SKM-1 treated with dmso at 0.1 percent for 144 hours (cell line): ENCODE measurements around the gene FRAS1.
A peak's percentile ranks its signal among the peaks of the same experiment; 100 is the strongest.
"Not testable (repeated sequence)": the region's sequence is repeated elsewhere in the genome, so short reads cannot be mapped to it uniquely, and the experiment has no call there.

Experiments
- DNase-seq: peaks from one replicate; lab custom pipeline; 2025; ENCODE audit not compliant: unreplicated experiment; lab: John Stamatoyannopoulos, UW

The FRAS1 gene

DNA sequence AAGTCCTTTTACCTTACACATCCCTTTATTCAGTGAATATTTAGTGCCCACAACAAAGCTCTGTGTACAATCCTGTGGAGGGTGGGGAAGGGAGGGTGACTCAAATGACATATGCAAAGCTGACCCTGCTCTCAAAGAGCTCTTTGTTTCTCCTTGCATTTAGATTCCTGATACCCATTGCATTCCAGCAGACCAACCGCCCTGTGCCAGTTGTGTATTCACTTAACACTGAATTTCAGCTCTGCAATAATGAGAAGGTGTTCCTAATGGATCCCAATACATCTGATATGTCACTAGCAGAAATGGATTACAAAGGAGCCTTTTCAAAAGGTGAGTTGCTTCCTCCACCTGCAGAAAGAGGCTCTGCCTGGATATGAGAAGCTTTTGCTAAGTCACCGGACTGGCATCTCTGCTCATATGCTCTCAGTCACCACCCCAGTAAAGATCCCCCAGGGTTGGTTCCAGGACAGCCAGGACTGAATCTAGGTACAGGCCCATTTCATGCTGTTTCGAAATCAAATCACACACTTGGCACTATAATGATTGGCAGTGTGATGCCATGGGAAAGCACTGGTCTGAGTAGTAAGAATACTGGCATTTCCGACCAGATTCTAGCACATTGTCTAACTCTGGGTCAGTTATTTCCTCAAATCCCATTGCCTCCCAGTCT lies 477.3 kb downstream of the FRAS1 start:
- no peak for DNase-seq

DNA sequence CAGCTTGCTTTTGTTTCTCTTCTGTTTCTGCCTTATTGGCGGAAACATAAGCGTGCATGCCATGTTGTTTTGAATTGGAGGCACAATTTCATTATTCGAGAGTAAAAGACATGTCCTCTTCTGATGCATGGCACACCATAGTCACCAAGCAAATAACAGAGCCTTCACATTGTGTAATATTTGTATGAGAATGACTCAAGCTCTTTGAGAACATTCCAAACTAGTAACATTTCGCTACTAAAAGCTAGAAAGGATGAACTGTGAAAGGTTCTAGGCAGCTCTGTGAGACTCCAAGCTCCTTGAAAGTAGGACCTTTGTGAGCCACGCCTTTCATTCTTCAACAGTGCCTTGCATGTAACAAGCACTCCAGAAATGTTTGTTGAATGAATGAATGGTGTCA lies 485.2 kb downstream of the FRAS1 start:
- DNase-seq: no peak

DNA sequence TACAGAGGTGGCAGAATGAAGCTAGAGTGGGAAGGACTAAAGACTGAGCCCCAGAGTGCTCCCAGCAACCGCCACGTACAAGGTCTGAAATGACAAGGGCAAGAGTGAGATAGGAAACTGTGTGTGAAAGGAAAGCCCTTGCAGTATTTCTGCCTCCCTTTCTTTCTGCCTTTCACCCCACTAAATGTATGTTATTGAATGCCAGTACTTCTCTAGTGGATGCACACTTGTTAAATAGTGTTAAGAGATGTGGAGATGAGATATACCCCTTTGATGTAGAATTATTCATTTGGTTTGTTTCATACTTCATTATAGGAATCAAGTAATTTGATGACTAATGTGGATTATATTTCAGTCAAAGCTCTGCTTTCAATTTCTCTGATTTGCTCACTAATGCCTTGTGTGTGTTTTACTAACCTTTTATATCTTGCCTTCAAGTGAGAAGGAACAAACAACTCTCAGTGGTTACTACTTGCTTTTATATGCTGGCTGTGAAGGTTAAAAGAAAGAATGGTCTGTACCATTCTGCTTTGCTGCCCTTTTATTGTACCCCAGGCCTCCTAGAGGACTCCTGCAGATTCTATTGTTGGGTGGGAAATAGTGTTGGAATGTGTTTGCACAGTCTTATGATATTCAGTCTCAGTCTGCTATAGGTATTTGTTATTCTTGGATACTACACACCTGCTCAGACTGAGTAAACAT lies 486.5 kb downstream of the FRAS1 start:
- DNase-seq: no peak

DNA sequence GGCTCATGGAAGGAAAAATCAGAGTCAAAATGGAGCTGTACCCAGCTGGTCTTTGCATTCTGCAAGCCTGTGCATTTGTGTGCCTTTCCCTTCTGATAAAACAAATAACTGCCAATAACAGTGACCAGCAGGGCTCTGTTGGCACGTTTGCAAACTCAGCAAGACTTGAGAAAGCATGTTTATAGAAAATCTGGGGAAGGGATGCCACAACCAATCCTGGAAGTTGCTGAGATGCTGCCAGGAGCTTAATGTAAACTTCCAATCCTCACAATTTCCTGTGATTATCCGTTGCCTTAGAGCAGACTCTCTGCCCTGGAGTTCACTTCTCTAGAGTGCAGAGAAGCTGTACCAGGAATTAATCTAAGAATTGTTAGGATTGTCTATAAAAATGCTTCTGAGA lies 487.6 kb downstream of the FRAS1 start:
- DNase-seq: no peak

DNA sequence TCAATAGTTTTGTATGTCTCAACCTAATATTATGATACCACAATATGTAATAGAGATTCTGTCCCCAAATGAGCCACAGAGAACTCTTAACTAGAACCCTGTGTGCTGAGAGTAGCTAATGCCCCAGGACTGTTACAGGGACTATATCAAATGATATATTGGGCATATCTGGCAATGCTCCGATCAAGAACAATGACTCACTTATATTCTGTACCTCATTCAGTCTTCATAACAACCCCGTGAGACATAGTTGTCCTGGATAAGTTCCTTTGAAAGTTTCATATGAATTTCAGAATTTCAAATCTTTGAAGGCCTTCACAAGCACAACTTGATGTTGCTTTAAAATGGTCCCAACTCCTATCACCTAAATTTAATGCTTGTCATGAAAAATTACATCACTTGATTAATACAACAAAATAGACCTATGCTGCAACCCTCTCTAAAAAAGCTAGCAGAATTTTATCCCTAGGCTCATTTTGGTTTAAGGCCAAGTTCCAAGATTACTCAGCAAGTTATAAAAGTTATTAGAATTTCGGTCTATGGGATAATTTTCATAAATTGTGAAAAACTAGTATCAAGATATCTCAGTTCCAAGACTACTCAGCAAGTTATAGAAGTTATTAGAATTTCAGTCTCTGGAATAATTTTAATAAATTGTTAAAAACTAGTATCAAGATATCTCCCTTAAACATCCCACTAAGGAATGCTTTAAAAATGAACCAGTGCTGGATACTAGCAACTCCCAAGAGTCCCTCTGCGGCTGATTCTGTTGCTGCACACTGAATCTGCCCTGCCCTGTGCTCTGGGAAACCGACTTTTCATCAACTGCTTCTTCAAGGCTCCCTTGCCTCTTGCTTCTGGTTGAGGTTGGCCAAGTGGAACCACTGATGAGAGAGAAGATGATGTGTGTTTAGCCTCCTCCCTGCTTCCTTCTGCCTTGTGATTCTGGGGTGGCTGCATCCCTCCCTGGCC lies 488.4 kb downstream of the FRAS1 start:
- no peak for DNase-seq

DNA sequence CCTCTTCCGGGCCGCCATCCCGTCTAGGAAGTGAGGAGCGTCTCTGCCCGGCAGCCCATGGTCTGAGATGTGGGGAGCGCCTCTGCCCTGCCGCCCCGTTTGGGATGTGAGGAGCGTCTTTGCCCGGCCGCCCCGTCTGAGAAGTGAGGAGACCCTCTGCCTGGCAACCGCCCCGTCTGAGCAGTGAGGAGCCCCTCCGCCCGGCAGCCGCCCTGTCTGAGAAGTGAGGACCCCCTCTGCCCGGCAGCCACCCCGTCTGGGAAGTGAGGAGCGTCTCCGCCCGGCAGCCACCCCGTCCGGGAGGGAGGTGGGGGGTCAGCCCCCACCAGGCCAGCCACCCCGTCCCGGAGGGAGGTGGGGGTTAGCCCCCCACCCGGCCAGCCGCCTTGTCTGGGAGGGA lies 490.8 kb downstream of the FRAS1 start:
- not testable (repeated sequence) for DNase-seq

DNA sequence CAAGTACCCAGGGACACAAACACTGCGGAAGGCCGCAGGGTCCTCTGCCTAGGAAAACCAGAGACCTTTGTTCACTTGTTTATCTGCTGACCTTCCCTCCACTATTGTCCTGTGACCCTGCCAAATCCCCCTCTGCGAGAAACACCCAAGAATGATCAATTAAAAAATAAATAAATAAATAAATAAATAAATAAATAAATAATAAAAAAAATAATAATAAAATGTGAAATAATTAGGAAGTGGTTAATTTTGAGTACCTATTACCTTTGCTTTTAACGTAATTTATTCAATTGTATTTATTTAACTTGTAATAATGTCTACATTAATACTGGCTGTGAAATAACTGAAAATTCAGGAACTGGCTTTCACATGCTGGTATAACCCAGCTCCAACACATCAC lies 491.8 kb downstream of the FRAS1 start:
- not testable (repeated sequence) for DNase-seq

DNA sequence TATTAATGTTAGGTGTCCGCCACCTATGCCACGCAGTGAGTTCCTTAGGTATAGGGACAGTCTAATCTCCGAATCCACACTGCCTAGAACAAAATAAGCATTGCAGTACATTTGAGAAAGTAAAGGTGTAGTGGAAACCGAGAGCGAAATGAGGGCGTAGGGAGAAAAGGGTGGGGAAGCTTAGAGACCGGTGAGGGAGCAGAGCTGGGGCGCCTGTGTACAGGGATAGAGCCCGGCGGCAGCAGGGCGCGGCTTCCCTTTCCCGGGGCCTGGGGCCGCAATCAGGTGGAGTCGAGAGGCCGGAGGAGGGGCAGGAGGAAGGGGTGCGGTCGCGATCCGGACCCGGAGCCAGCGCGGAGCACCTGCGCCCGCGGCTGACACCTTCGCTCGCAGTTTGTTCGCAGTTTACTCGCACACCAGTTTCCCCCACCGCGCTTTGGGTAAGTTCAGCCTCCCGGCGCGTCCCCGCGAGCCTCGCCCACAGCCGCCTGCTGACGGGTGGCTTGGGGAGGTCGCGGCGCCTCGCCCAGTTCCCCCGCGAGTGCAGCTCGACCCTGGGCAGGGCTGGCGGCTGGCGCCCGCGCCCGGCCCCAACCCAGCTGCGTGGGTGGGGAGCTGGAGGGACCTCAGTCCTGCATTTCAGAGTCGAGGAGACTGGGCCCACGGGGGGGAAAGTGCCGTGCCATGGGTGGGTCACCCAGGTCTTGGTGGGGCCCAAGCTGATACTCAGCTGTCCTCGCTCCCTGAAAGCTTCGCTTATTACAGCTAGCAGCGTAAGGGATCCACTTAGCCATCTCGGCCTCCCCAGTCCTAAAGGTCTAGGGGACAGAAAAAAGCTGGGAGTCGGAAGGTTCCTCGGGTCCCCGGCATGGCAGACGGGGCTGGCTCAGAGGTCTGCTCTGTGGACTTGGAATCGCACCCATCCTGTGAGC lies 494.6 kb downstream of the FRAS1 start, which contains the start of gene ANXA3:
ANXA3 (plus strand) TSS at position 351 of the 932 bp plus-strand sequence. CDS start 2,704 bp downstream, outside the sequence.
- DNase-seq: no peak

DNA sequence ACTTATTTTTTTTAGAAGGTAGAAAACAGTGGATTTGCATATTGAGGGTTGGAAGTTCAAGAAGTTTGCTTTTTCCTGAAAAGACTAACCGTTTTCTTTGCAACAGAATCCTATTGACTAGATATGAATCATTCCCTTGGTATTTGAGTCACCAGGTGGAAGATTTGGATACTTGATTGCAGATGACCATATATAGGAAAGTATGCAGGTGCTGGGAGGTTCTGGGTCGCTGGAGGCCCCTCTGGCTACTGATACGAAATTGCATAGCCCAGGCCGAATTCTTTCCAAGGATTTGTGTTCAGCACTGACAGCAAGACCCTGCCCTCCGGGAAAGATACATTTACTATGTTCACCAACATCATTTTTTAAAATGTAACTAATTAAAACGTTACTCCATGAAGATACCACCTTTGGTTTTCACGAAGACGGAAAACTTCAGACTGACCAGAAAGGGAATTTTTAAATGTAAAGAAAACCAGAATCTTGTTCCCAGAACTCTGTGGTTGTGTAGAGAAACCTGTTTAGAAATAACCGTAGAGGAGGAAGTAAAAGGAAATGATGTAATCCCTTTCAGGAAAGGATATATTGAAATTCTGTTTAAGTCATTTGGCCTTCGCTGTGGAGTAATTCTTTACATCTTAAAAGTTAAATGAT lies 495.4 kb downstream of the FRAS1 start:
- peak; percentile 80 for DNase-seq

DNA sequence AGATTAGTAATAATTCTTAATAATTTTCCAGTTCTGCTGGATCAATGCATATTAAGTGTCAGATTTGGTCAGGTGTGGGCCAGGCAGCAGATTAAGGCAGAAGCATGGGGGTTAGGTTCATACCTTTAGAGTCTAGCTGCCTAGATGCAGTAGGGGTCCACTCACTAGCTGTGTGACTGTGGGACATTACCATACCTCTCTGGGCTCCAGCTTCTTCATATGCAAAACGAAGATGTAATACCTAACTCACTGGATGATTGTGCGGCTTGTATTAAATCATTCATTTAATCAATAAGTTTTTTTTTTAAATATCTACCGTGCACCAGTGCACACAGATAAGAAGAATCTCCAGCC lies 495.9 kb downstream of the FRAS1 start:
- no peak for DNase-seq

DNA sequence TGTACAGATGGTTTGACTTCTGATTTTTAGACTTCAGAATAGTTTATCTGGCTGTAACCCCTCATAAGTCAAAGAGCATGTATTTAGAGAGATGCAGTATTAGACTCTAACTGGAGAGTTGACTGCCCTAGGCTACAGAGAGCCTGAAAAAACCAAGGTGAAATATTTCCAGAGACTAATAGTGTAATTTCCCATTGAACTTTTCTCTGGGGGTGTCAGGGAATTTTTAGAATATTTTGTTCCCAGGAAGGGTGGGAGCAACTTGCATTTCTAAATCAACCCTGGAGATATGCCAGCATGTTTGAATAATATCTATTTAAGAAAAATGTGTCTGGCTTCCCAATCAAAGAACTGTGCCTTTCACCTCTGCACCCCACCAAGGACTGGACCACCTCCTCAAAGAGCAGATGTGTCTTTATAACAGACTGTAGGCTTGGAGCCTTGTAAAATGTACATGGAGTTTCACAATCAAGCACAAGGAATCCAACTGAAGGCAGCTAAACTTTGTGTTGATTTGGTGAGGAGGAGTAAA lies 496.5 kb downstream of the FRAS1 start:
- no peak for DNase-seq

DNA sequence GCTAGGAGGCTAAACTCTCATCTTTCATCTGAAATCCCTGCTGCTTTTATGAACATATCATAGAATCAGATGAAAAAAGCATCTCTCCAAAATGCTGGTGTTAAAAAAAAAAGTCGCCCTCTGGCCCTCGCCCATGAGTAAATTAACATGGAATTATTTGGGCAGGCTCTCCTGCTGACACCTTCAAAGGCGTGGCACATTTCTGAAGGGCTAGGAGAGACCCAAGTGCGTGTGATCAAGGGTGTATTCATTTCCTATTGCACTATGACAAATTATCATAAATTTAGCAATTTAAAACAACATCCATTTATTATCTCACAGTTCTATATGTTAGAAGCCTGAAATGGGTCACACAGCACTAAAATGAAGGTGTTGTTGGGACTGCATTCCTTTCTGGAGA lies 499.5 kb downstream of the FRAS1 start:
- DNase-seq: no peak

DNA sequence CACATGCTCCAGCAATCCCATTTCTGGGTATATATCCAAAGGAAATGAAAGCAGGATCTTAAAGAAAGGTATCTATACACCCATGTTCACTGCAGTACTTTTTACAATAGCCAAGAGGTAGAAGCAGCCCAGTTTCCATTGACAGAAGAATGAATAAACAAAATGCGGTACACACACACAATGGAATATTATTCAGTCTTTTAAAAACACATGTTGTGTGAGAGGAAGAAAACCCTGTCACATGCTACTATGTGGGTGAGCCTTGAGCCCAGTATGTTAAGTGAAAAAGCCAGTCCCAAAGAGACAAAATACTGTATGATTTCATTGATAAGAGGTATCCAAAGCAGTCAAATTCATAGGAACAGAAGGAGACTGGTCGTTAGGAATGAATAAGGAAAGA lies 500.7 kb downstream of the FRAS1 start:
- DNase-seq: no peak

DNA sequence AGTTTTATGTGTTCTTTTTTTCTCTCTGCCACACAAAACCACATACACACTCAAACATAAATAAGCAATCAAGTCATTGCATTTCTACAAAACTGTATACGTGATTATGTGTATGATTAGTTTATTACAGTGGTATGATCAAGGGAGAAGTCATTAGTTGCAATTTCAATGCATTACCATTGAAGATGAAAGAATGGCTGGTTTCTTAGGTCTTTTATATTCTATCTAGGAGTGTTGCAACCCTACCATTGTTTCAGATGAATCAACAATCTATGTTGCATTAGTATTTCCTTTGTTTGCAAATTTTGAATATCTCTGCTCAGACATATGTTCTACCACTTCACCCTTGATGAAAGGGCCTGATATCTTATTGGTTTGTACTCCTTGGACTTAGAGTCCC lies 501.3 kb downstream of the FRAS1 start:
- no peak for DNase-seq

DNA sequence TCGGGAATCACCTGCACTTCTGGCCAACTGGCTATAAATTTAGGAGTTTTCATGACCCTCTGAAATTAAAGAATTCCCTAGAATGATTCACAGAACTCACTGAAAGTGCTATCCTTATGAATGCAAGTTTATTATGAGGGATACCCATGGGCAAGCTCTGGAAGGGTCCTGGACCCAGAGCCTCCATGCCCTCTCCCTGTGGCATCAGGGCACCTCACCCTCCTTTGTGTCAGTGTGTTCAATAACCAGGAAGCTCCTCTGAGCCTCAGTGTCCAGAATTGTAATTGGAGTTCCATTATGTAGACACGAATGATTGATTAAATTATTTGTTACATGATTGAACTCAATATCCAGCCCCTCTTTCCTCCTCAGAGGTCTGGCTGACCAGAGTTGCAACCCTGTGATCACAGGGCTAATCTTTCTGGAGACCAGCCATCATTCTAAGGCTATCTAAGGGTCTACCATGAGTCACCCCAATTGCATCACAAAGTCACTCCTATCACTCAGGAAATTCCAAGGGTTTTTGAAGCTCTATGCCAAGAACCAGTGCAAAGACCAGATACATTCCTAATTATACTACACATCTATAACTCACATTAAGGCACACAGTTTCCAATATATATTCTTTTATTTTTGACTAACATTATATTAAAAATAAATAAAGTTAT lies 503.3 kb downstream of the FRAS1 start:
- no peak for DNase-seq

DNA sequence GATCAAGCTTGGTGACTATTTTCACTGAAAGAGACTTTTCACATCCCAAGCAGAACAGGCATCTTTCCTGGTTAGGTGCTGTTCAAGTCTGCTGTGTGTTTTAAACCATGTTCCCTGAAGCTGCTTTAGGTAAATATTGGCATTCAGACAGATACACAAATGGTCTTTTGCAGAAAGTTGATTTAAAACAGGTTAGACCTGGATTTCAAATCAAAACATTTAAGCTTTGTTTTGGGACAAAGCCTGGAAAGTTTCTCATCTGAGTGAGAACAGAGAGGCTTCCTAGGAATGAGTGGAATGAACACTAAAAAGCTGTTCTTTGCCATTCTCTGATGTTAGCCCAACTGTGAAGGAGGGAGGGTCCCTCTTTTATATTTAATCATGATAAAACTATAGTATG lies 504.6 kb downstream of the FRAS1 start:
- DNase-seq: no peak

DNA sequence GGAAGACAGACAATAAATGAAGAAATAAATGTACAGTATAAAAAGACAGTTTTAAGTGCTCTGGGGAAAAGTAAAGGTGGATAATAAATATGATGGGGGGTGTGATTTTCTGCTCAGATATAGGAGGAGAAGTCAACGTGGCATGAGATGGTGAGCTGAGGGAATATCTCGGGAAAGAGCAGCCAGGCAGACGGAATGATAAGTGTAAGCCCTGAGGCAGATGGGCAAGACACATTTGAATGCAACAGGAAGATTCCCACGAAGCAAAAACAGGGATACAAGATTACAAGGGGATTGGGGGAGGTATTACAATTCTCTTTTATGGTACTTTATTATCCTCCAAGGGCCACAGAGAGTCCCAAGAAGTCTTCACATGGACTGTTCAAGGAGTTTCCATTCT lies 505.6 kb downstream of the FRAS1 start:
- DNase-seq: no peak

DNA sequence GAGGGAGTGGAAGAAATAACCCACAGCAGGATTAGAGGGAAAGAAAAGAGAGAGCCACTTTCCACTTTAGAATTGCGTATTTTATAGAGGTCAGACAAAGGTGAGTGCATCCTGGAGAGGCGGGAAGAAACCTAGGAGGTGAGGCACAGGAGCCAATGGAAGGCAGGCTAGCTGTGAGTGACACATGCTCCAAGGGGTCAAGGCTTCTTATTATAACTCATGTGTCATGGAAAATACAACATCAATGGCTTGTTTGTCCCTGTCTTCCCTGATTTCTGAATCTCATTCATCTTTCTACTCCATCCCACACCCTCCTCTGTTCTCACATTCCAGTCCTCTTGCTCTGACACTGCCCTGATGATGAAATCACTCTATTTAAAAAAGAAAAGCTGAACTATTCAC lies 508.8 kb downstream of the FRAS1 start:
- no peak for DNase-seq

DNA sequence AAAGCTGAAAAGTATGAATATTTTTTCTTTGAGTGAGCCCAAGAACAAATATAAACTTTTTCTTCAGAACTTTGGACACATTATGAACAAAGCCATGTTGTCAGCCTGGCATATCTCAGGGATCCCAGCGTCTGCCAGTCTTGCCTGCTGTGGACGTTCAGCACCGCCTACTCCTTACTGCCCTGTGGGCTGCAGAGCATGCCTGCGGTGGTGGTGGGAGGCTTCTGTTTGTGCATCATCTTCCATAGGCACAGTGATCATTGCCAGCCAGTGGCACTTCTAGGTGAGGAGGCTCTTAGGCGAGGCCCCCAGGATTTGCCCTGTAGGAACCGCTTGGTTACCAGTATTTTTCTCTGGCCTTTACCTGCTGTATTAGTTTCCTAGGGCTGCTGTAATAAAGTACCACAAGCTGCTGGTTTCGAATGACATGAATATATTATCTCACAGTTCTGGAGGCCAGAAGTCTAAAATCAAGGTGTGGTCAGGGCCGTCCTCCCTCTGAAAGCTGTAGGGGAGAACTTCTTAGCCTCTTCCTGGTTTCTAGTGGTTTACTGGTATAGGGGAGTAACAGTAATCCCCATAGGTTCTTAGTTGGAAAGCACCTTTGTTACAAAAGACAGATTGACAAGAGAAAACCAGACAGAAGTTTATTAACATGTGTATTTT lies 509.8 kb downstream of the FRAS1 start:
- DNase-seq: no peak
